Fibroblast of villous mesenchyme (primary cell): Measurements from ENCODE around the gene PRUNE2. TPM values are rescaled to one million over a fixed set of nuclear protein-coding genes. Genes with fewer than 3 reads are reported as not detected.

Source experiments
- DNase-seq: peaks from one replicate; pipeline ENCODE4 v3.0.0-alpha.2; 2010; ENCODE audit warnings: low read depth
- H3K4me3 ChIP-seq: 2 replicates; pipeline ENCODE4 v1.5.1; 2011; ENCODE audit warnings: low read depth, mild to moderate bottlenecking, low read length
- total RNA-seq: library from RNA; depleted of rRNA; stranded (reverse); fragments of >200 nt; gene quantifications from 2 replicates; pipeline ENCODE4 v1.2.3, GENCODE V29; 2012
- TF ChIP-seq, protein P1 (sequence below): IDR thresholded peaks from 2 replicates; pipeline ENCODE4 v1.5.1; 2012; ENCODE audit warnings: low read depth, mild to moderate bottlenecking, low read length; ENCODE audit not compliant: insufficient read depth

The PRUNE2 gene
- total RNA-seq, 1 donor, result 14.2 TPM

DNA sequence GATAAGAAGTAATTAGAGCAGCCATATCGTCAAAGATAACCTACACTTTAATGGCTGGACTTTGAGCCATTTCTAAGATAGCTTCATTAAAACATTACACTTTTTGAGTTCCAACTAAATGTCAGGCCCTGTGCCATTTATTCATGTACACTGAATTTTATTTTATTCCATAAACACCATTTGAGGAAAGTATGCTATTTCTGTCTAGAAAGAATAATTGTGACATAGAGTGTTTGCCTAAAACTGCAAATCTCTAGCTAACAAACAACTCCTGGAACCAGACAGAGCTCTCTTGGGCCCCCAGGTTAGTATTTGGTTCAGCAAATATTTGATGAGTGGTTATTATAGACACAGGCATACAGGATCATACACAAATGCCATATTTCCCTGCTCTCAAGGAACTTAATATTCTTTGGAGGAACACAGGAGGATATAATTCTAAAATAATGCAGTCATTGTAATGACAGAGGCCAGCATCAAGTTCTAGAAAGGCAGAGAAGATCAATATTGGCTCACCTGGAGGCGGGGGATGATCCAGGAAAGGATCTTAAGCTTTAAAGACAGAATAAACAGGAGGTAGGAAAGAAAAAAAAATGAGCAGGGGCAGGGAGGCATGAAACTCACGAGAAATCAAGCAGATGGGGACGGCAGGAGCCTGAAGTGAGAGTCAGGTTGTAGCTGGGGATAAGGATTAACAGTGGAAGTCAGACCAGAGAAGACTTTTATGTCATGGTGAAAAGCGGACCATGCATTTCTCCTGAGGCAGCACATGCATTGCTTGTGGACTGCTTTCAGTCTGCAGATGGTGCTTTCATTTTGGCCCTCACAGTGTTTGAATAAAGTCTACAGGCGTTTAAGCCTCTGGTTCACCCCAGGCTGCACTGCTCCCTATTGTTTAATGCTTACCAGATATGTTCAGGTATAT is 319.3 kb downstream of the PRUNE2 start:
- TF ChIP-seq, protein P1, sequence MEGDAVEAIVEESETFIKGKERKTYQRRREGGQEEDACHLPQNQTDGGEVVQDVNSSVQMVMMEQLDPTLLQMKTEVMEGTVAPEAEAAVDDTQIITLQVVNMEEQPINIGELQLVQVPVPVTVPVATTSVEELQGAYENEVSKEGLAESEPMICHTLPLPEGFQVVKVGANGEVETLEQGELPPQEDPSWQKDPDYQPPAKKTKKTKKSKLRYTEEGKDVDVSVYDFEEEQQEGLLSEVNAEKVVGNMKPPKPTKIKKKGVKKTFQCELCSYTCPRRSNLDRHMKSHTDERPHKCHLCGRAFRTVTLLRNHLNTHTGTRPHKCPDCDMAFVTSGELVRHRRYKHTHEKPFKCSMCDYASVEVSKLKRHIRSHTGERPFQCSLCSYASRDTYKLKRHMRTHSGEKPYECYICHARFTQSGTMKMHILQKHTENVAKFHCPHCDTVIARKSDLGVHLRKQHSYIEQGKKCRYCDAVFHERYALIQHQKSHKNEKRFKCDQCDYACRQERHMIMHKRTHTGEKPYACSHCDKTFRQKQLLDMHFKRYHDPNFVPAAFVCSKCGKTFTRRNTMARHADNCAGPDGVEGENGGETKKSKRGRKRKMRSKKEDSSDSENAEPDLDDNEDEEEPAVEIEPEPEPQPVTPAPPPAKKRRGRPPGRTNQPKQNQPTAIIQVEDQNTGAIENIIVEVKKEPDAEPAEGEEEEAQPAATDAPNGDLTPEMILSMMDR, result no peak
- DNase-seq, result no peak
- no peak overlapping the region for H3K4me3 ChIP-seq

GRCh38 chr9:76585487-76586389 is 320.2 kb downstream of the PRUNE2 start:
- no peak overlapping the region for H3K4me3 ChIP-seq
- no peak for DNase-seq
- TF ChIP-seq, protein P1, result no peak

- H3K4me3 ChIP-seq, result no peak overlapping the region
- no peak for DNase-seq
- TF ChIP-seq, protein P1, result no peak
These were observed 322.7 kb downstream of the PRUNE2 start for GRCh38 chr9:76583256-76583655.

DNA sequence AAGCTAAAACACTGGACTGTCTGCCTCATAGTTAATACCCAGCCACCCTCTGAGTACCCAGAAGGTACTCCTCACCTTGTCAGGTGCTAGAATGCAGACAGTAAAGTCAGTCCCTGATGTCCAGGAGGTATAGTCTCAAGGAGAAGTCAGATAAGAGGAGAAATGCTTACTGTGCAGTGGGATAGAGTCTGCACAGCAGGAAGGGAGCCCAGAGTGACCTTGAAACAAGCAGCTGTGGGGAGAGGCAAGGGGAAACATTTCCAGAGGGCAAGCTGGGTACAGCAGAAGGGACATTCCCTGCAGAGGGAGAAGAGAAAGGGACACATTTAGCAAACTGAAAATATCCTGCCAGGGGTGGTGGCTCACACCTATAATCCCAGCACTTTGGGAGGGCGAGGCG is 324.2 kb downstream of the PRUNE2 start:
- DNase-seq, result no peak
- TF ChIP-seq, protein P1, result no peak

GRCh38 chr9:76580820-76581219 is 325.1 kb downstream of the PRUNE2 start:
- no peak for DNase-seq
- H3K4me3 ChIP-seq, result no peak overlapping the region
- TF ChIP-seq, protein P1, result no peak

More for the DNA sequence above, 324.2 kb downstream of the PRUNE2 start:
- H3K4me3 ChIP-seq, result no peak overlapping the region

DNA sequence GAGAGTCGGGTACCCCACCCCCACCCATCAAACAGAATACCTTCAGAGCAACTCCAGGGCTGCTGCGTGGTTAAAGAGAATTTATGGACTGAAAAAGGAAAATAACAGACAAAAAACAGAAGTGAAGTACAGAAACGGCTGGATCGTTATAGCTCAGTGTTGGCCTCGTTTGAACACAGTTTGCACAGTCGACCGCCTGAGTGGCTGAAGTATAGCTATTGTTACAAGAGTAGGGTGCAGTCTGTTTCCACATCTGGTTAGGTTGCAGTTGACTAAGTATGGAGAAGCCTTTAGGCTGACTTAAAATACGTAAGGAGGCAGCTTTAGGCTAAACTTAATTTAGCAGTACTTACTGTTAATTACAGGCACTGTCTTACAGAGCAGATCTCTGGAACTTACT is 325.7 kb downstream of the PRUNE2 start:
- DNase-seq, result no peak
- H3K4me3 ChIP-seq, result no peak overlapping the region
- TF ChIP-seq, protein P1, result no peak
